IPS-15b (cell line): ENCODE data around the gene DDT.
"Not testable (repeated sequence)": the region's sequence is repeated elsewhere in the genome, so short reads cannot be mapped to it uniquely, and the experiment has no call there.

Experiments
- H3K27me3 ChIP-seq: one replicate; pipeline ENCODE4 v1.6.1; 2013; ENCODE audit warnings: low read length; ENCODE audit not compliant: control insufficient read depth, insufficient read depth
- H3K36me3 ChIP-seq: one replicate; pipeline ENCODE4 v1.6.1; 2013; ENCODE audit warnings: low read length; ENCODE audit not compliant: control insufficient read depth, insufficient read depth
- H3K4me1 ChIP-seq: one replicate; pipeline ENCODE4 v1.6.1; 2013; ENCODE audit warnings: mild to moderate bottlenecking, low read length; ENCODE audit not compliant: control insufficient read depth, insufficient read depth
- H3K4me3 ChIP-seq: one replicate; pipeline ENCODE4 v1.5.1; 2013; ENCODE audit warnings: low read depth, low read length
- H3K9ac ChIP-seq: one replicate; pipeline ENCODE4 v1.6.1; 2013; ENCODE audit warnings: low read depth, mild to moderate bottlenecking, low read length
- H3K9me3 ChIP-seq: one replicate; pipeline ENCODE4 v1.6.1; 2013; ENCODE audit warnings: mild to moderate bottlenecking, low read length; ENCODE audit not compliant: control insufficient read depth, insufficient read depth

DDT gene

DNA sequence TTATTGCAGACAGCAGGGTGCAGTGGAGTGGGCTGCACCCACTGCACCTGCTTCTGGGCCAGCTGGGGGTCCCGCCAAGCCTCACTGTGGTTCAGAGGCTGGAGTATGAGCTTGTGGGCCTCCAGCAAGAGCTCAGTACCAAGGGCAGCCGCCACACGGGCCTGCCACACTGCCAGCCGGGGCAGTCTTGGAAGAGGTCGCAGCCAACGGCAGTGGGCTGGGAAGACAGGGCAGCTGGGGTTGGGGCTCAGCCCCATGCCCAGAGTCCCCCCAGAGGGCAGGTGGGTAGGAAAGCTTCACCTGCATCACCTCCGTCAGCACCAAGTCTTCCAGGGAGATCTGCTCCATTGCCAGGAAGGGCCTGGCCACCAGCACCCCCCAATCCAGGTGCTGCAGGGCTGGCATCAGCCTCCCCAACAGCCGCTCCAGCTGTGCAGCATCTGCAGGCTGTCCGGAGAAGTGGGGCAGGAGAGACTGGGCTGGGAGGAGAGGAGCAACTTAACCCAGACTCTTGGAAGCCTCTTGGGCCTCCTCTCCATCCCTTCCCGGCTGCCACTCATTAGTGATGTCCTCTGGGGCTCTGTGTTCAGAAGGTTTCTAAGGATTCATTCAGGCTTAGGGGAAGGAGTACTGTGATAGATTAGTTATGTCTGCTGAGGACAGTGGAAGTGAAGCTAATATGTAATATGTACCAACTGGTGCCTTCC, 32.1 kb upstream of the DDT start:
- no peak overlapping the region for H3K9ac ChIP-seq
- peaks cover 2% of the 10 kb centered on the region for H3K4me1 ChIP-seq
- no peaks in the 10 kb centered on the region for H3K36me3 ChIP-seq
- no peaks in the 10 kb centered on the region for H3K9me3 ChIP-seq
- no peak overlapping the region for H3K4me3 ChIP-seq
- peaks cover 4% of the 10 kb centered on the region for H3K27me3 ChIP-seq

DNA sequence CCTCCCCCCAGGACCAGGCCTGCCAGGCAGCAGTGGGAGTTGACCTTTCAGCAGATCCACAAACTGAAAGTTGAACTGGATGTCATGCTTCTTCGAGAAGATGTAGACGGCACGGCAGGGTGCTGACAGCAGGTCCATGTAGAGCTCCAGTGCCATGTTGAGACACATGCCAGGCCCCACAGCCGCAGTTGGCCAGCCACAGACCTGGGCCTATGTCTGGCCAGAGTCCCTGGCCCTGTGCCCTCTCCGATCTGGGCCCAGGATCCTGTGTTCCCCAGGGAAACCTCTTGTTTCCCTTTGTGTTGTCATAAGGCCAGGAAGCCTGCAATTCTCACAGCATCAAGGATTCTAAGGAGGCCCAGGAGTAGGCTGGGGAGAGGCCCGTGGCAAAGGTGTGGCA, 31.0 kb upstream of the DDT start, which contains the start of gene GSTT4:
Gene GSTT4 (minus strand): TSS at position 253 of the 400 bp plus-strand sequence. CDS start 97 bp downstream, at position 156.
- H3K36me3 ChIP-seq = no peaks in the 10 kb centered on the region
- no peaks in the 10 kb centered on the region for H3K9me3 ChIP-seq
- peaks cover 2% of the 10 kb centered on the region for H3K4me1 ChIP-seq
- H3K27me3 ChIP-seq = peaks cover 4% of the 10 kb centered on the region
- H3K4me3 ChIP-seq = no peak within 1 kb of the TSS
- H3K9ac ChIP-seq = no peak within 1 kb of the TSS

DNA sequence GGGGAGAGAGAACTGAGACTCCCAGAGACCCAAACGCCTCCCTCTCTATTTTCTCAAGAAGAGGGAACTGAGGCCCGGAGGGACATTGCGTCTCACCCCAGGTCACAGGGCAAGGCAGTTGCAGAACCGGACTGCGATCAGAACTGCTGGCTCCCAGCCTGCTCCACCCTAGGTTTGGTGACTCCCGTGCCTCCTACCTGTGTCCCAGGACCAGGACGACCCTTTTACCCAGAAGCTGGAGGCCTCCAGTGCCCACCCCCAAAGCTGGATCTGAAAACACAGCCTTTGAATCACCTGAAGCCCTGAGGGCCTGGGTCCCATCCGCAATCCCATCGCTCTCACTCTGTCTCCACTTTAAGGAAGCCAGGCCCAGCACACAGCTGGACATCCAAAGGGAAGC, 29.6 kb upstream of the DDT start:
- Histone ChIP-seq H3K4me3 (no peak overlapping the region), H3K36me3 (no peaks in the 10 kb centered on the region), H3K9me3 (no peaks in the 10 kb centered on the region), H3K9ac (no peak overlapping the region), H3K27me3 (peaks cover 4% of the 10 kb centered on the region), H3K4me1 (peaks cover 2% of the 10 kb centered on the region)

DNA sequence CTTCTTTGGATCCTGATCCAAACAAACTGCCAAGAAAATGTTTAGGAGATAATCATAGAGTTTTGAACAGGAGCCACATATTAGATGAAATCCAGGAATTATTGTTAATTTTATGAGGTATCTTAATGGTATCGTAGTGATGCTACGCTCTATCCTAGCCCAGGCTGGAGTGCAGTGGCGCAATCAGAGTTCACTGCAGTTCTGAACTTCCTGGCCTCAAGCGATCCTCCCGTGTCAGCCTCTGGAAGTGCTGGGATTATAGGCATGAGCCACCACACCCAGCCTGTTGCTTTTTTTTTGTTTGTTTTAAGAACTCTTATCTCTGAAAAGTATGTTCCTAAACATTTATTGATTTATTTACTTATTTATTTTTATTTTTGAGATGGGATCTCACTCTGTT, 28.6 kb upstream of the DDT start:
- Histone ChIP-seq H3K4me1 (peaks cover 2% of the 10 kb centered on the region), H3K9me3 (no peaks in the 10 kb centered on the region), H3K27me3 (peaks cover 4% of the 10 kb centered on the region), H3K9ac (no peak overlapping the region), H3K4me3 (no peak overlapping the region), H3K36me3 (no peaks in the 10 kb centered on the region)

DNA sequence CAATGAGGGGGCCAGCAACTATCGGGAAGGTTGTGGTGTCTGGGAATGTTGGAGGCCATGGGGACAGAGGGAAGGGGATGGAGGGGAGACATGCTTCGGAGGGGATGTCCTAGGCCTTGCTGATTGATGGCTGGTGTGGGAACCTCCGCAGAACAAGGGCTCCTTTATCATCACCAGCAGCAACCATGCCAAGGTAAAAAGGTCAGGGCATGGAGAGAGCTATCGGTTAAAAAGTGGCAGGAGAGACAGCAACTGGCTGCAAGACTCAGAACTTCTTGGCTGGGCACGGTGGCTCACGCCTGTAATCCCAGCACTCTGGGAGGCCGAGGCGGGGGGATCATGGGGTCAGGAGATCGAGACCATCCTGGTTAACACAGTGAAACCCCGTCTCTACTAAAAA, 28.0 kb upstream of the DDT start:
- H3K27me3 ChIP-seq = peaks cover 4% of the 10 kb centered on the region
- H3K36me3 ChIP-seq = no peaks in the 10 kb centered on the region
- H3K4me3 ChIP-seq = no peak overlapping the region
- no peak overlapping the region for H3K9ac ChIP-seq
- H3K9me3 ChIP-seq = no peaks in the 10 kb centered on the region
- peaks cover 2% of the 10 kb centered on the region for H3K4me1 ChIP-seq

DNA sequence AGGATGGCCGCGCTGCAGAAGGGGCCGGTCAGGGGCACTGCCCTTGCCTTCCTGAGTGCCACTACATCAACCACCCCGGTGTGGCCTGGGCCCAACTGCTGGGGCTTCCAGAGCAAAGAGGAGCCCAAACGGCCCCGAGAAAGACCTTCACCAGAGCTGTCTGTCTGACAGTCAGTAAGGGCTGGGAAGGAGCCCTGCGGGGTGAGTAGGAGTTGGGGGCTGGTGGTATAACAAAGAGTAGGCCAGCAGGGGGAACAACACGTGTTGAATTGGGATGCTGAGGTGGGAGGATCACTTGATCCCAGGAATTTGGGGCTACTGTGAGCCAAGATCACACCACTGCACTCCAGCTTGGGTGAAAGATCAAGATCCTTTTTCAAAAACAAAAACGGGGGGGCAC, 27.1 kb upstream of the DDT start:
- Histone ChIP-seq H3K9me3 (no peaks in the 10 kb centered on the region), H3K4me3 (no peak overlapping the region), H3K27me3 (peaks cover 4% of the 10 kb centered on the region), H3K4me1 (peaks cover 2% of the 10 kb centered on the region), H3K36me3 (no peaks in the 10 kb centered on the region), H3K9ac (no peak overlapping the region)

DNA sequence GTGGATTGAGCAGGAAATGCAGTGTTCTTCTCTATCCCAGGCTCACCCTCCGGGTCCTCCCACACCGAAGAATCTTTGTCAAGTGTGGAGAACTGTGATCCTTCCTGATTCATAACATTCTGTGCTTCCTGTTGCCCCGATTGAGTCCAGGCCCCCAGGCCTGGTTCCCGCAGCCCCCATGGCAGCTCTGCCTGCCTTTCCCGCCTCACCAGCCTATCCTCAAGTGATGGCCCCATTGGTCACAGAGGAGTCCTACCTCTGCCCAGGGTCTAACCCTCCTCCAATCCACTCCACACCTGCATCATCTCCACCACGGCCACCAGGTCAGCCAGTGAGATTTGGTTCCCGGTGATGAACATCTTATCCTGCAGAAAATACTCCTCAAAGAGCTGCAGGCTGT, 25.5 kb upstream of the DDT start:
- H3K27me3 ChIP-seq, H3K9me3 ChIP-seq, H3K9ac ChIP-seq, H3K4me1 ChIP-seq, H3K36me3 ChIP-seq, H3K4me3 ChIP-seq: not testable (repeated sequence)

DNA sequence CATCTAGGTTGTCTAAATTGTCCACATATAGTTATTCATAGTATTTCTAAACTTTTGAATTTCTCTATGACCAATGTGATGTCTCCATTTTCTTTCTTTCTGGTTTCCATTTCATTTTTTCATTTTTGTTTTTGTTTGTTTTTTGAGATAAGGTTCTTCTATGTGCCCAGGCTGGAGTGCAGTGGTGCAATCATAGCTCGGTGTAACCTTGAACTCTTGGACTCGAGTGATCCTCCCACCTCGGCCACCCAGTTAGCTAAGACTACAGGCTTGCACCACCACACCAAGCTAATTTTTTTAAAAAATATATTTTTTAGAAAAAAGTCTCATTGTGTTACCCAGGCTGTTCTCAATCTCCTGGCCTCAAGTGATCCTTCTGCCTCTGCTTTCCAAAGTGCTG, 22.9 kb upstream of the DDT start:
- Histone ChIP-seq H3K9me3 (no peaks in the 10 kb centered on the region), H3K4me3 (no peak overlapping the region), H3K4me1 (no peaks in the 10 kb centered on the region), H3K27me3 (peaks cover 4% of the 10 kb centered on the region), H3K36me3 (no peaks in the 10 kb centered on the region), H3K9ac (no peak overlapping the region)

DNA sequence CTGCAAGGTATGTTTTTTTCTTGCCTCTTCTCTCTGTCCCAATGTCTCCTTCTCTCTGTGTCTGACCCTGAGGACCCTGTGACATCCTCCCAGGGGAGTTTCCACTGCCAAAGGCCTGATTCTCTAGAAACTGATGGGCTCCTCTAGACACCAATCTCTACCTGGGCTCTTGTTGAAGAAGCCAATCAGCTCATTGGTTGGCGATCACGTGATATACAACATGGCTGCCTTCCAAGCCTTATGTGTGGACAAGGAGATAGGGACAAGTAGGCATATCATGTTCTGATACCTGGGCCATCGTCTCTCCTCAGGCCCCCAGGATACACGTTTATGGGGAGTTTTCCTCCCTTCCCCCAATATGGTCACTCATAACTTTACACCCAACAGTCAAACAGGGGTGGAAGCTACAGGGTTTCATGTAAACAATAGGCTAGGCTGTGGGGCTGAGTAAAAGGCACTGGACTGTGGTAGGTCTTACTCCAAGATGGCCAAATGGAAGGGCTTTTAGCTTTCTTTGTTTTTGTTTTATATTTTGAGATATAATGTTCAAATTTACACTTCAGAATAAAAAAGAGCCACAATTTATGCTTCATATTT, 19.4 kb upstream of the DDT start:
- not testable (repeated sequence) for H3K36me3 ChIP-seq, H3K9ac ChIP-seq, H3K27me3 ChIP-seq, H3K4me3 ChIP-seq, H3K9me3 ChIP-seq, H3K4me1 ChIP-seq

DNA sequence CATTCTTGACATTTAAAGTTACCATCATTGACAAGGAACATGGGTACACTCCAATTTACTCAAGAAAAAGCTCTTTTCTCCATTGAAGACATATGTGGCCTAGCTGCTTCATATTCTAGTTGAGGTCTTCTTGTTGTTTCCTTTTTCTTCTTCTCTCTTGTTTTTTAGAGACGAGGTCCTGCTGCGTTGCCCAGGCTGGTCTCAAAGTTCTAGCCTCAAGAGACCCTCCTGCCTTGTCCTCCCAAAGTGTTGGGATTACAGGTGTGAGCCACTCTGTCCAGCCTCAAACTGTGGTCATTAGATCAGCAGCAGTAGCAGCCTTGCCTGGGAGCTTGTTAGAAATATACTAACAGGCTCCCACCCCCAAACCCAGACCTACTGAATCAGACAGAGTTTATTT, 18.8 kb upstream of the DDT start:
- H3K4me1 ChIP-seq, H3K27me3 ChIP-seq, H3K9ac ChIP-seq, H3K36me3 ChIP-seq, H3K9me3 ChIP-seq, H3K4me3 ChIP-seq: not testable (repeated sequence)

DNA sequence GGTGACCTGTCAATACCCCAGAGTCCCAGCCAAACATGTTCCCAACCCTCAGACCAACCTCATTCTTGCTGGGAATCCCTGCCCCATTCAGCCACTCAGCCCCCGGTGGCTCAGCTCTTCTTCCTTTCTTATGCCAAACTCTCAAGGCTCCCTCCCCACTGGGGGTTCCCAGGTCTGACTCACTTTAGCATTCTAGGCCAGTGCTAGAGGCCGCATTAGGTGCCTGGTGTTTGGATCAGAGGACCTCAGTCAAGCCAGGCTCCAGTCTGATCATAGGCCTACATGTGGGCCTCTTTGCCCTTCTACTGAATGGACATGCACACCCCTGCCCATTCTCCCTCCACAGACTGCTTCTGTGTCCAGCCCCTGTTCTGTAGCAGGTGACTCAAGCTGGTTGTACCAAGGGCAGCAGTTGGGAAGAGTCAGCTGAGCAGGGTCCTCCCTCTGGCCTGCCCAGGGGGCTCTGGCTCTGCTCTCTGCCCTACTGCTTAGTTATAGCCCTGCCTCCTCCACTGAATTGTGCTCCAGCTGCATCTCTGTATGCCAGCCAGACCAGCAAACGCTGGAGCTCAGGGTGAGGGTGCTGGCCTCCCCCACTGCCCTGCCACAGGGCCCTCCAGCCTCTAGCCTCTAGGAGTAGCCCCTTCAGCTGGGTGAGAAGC, 15.5 kb upstream of the DDT start:
- not testable (repeated sequence) for H3K9ac ChIP-seq, H3K4me1 ChIP-seq, H3K4me3 ChIP-seq, H3K36me3 ChIP-seq, H3K27me3 ChIP-seq, H3K9me3 ChIP-seq

DNA sequence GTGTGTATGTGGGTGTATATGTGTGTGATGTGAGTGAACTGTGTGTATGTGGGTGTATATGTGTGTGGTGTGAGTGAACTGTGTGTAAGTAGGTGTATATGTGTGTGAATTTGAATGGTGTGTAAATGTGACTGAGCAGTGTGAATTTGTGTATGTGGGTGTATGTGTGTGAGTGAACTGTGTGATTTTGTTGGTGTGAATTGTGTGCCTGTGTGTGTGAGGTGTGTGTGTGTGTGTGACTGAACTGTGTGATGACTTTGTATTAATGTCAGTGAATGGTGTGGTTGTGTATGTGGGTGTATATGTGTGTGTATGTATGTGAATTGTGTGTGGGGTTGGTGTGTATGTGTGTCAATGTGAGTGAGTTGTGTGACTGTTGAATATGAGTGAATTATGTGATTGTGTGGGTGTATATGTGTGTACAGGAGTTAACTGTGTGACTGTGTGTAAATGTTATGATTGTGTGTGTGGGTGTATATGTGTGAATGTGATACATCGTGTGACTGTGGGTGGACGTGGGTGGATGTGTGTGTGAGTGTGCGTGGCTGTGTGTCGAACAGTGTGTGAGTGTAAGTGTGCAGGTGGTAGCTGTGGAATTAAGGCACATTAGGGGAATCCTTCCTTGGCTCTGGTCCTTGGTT, 12.4 kb upstream of the DDT start:
- not testable (repeated sequence) for H3K27me3 ChIP-seq, H3K9me3 ChIP-seq, H3K9ac ChIP-seq, H3K4me1 ChIP-seq, H3K36me3 ChIP-seq
- H3K4me3 ChIP-seq = peak overlapping the region; percentile 26
